Nasal cavity respiratory epithelium epithelial cell of viscerocranial mucosa (primary cell): ENCODE results near the gene MMP7. TPM values are rescaled to one million over a fixed set of nuclear protein-coding genes. Genes with fewer than 3 reads are reported as not detected.

ENCODE experiments used
- total RNA-seq: library from RNA; depleted of rRNA; stranded (reverse); fragments of >200 nt; gene quantifications from 2 replicates; pipeline ENCODE4 v1.2.3, GENCODE V29; 2014

Gene MMP7, protein sequence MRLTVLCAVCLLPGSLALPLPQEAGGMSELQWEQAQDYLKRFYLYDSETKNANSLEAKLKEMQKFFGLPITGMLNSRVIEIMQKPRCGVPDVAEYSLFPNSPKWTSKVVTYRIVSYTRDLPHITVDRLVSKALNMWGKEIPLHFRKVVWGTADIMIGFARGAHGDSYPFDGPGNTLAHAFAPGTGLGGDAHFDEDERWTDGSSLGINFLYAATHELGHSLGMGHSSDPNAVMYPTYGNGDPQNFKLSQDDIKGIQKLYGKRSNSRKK
- total RNA-seq = 5.0 TPM in 1 of 2 replicates, not detected in the other

GRCh38 chr11:102530558-102530957, at the start of gene MMP7:
Gene MMP7 (minus strand): TSS chr11:102530747. CDS start chr11:102530700, 47 bp downstream.

Other genes starting within 250 kb of the MMP7 start
- 3.1 and 9.0 TPM in 2 replicates for gene BIRC3, start 213.3 kb downstream of the MMP7 start, total RNA-seq
- 77.9 and 79.9 TPM in 2 replicates for gene BIRC2, start 183.5 kb downstream of the MMP7 start, total RNA-seq
- gene TMEM123, start 78.0 kb downstream of the MMP7 start, total RNA-seq = 152 and 217 TPM in 2 replicates
- gene MMP20, start 94.6 kb upstream of the MMP7 start, total RNA-seq = not detected in 2 replicates
- not detected in 2 replicates for gene MMP27, start 175.0 kb upstream of the MMP7 start, total RNA-seq
- gene MMP8, start 194.2 kb upstream of the MMP7 start, total RNA-seq = not detected in 2 replicates
- 0.93 and 10.3 TPM in 2 replicates for gene MMP10, start 249.9 kb upstream of the MMP7 start, total RNA-seq